PC-3 (cell line): ENCODE measurements around the gene RETREG1. TPM values are rescaled to one million over a fixed set of nuclear protein-coding genes. Genes with fewer than 3 reads are reported as not detected.
A peak's percentile ranks its signal among the peaks of the same experiment; 100 is the strongest.

Experiments used
- ATAC-seq: fragments of 200-7000 bp; cut with Tn5 transposase; 2 replicates; pipeline ENCODE4 v1.9.1; 2020; ENCODE audit warnings: mild to moderate bottlenecking, moderate library complexity
- BruUV-seq: library from RNA; stranded (reverse); fragments of 400-500 nt; replicated peaks from 2 replicates; lab custom pipeline; 2021; lab: Mats Ljungman, UMichigan
- CTCF ChIA-PET: fragments of 300-600 bp; sonication (Branson Sonifier 250); formaldehyde crosslinking; loops from one replicate; lab custom pipeline; 2022; ENCODE audit warnings: antibody characterized with exemption; lab: Charles Lee
- POLR2A ChIA-PET: fragments of 300-600 bp; sonication (Branson Sonifier 250); formaldehyde crosslinking; loops from one replicate; lab custom pipeline; 2022; ENCODE audit warnings: antibody characterized with exemption; ENCODE audit not compliant: unreplicated experiment; lab: Charles Lee
- DNase-seq: peaks from one replicate; pipeline ENCODE4 v3.0.0-alpha.2; 2015
- H2AFZ ChIP-seq: fragments of 300-600 bp; sonication (generic); 2 replicates; pipeline ENCODE4 v1.6.0; 2016; ENCODE audit warnings: antibody characterized with exemption, low read length
- H3F3A ChIP-seq: fragments of 300-600 bp; sonication (generic); one replicate; pipeline ENCODE4 v1.6.0; 2017; ENCODE audit warnings: antibody characterized with exemption, low read length, control low read depth, mild to moderate bottlenecking; ENCODE audit not compliant: unreplicated experiment
- H3K27ac ChIP-seq: fragments of 300-600 bp; sonication (generic); 2 replicates; pipeline ENCODE4 v1.5.1; 2016; ENCODE audit warnings: mild to moderate bottlenecking, low read length
- H3K27me3 ChIP-seq: fragments of 300-600 bp; sonication (generic); 2 replicates; pipeline ENCODE4 v1.6.1; 2016; ENCODE audit warnings: low read length, mixed read lengths
- H3K36me3 ChIP-seq: fragments of 300-600 bp; sonication (generic); 2 replicates; pipeline ENCODE4 v1.6.1; 2016; ENCODE audit warnings: low read depth, mixed run types, low read length, mixed read lengths
- H3K4me1 ChIP-seq: fragments of 300-600 bp; sonication (generic); 2 replicates; pipeline ENCODE4 v1.5.1; 2016; ENCODE audit warnings: low read length; ENCODE audit not compliant: insufficient read depth
- H3K4me2 ChIP-seq: fragments of 300-600 bp; sonication (generic); 2 replicates; pipeline ENCODE4 v1.6.0; 2016; ENCODE audit warnings: low read length
- H3K4me3 ChIP-seq: fragments of 300-600 bp; sonication (generic); 2 replicates; pipeline ENCODE4 v1.5.1; 2016; ENCODE audit warnings: mild to moderate bottlenecking, low read length, mixed read lengths
- H3K79me2 ChIP-seq: fragments of 300-600 bp; sonication (generic); 2 replicates; pipeline ENCODE4 v1.6.1; 2017; ENCODE audit warnings: low read length, mixed read lengths
- H3K9ac ChIP-seq: fragments of 300-600 bp; sonication (generic); 2 replicates; pipeline ENCODE4 v1.6.0; 2016; ENCODE audit warnings: mild to moderate bottlenecking, low read length
- H3K9me2 ChIP-seq: fragments of 300-600 bp; sonication (generic); replicated peaks from 2 replicates; pipeline ENCODE4 v1.6.1; 2016; ENCODE audit warnings: mixed run types, low read length, mixed read lengths
- H3K9me3 ChIP-seq: fragments of 300-600 bp; sonication (generic); 2 replicates; pipeline ENCODE4 v1.6.1; 2016; ENCODE audit warnings: low read length, mixed read lengths
- H4K20me1 ChIP-seq: fragments of 300-600 bp; sonication (generic); 2 replicates; pipeline ENCODE4 v1.6.1; 2016; ENCODE audit warnings: low read length, mixed read lengths
- CTCF ChIP-seq: fragments of 300-600 bp; sonication (generic); conservative IDR thresholded peaks from 2 replicates; pipeline ENCODE4 v1.5.1; 2017; ENCODE audit warnings: antibody characterized with exemption, low read depth, mild to moderate bottlenecking, low read length
- EZH2 ChIP-seq: fragments of 300-600 bp; sonication (generic); IDR thresholded peaks from one replicate; pipeline ENCODE4 v1.6.1; 2017; ENCODE audit warnings: antibody characterized with exemption, mild to moderate bottlenecking, low read length; ENCODE audit not compliant: unreplicated experiment
- EZH2phosphoT487 ChIP-seq: fragments of 300-600 bp; sonication (generic); IDR thresholded peaks from 2 replicates; pipeline ENCODE4 v1.6.1; 2018; ENCODE audit warnings: mild to moderate bottlenecking, antibody characterized with exemption, low read length, borderline replicate concordance
- intact Hi-C: fragments of 100-400 bp; cut with micrococcal nuclease; formaldehyde crosslinking; loops from 2 replicates; pipeline ENCODE4 v1.9.0; 2023
- total RNA-seq: library from RNA; depleted of rRNA; stranded (reverse); fragments of >200 nt; gene quantifications from 2 replicates; pipeline ENCODE4 v1.2.3, GENCODE V29; 2014

The RETREG1 gene
- total RNA-seq, 1 experiment from 2014 or later, result 1.7 TPM

GRCh38 chr5:16482891-16483290, 133.9 kb downstream of the RETREG1 start:
- Histone ChIP-seq H2AFZ (no peak overlapping the region), H3K9ac (no peak overlapping the region), H4K20me1 (no peaks in the 10 kb centered on the region), H3K79me2 (no peaks in the 10 kb centered on the region), H3K36me3 (no peaks in the 10 kb centered on the region), H3F3A (peaks cover 4% of the 10 kb centered on the region), H3K4me1 (peaks cover 36% of the 10 kb centered on the region), H3K27ac (no peak overlapping the region), H3K27me3 (no peaks in the 10 kb centered on the region), H3K9me3 (no peaks in the 10 kb centered on the region), H3K4me2 (peak overlapping the region; percentile 59), H3K9me2 (no peaks in the 10 kb centered on the region), H3K4me3 (no peak overlapping the region)
- CTCF ChIA-PET, result no interaction called here
- POLR2A ChIA-PET, result interaction anchor here (0.5 kb wide), 1 partner anchor 181 kb away, joined by 4 read pairs; no protein-coding TSS in a partner anchor
- intact Hi-C loops, result no loop called here
- DNase-seq (no peak), ATAC-seq (no peak)
- no TSS peak for BruUV-seq
- TF ChIP-seq EZH2phosphoT487, result no peak
- TF ChIP-seq CTCF, result no peak
- TF ChIP-seq EZH2, result no peak

- no peaks in the 10 kb centered on the region for H3K9me3 ChIP-seq
- ChIA-PET CTCF (interaction anchor here (0.7 kb wide), 2 partner anchors 25 to 79 kb away, joined by 3 read pairs; no protein-coding TSS in a partner anchor), POLR2A (interaction anchor here (0.6 kb wide), 1 partner anchor 34 kb away, joined by 6 read pairs; no protein-coding TSS in a partner anchor)
- H4K20me1 ChIP-seq, result no peaks in the 10 kb centered on the region
- H3K27me3 ChIP-seq, result no peaks in the 10 kb centered on the region
- peaks cover 4% of the 10 kb centered on the region for H3F3A ChIP-seq
- H3K9ac ChIP-seq, result no peak overlapping the region
- ATAC-seq, result peak; percentile 92
- peak overlapping the region; percentile 58 for H3K4me2 ChIP-seq
- H3K4me3 ChIP-seq, result peak overlapping the region; percentile 6; the same call in 1 of the 2 replicates
- H2AFZ ChIP-seq, result no peak overlapping the region
- DNase-seq, result peak; percentile 96
- H3K9me2 ChIP-seq, result no peaks in the 10 kb centered on the region
- BruUV-seq, result no TSS peak
- H3K4me1 ChIP-seq, result peaks cover 36% of the 10 kb centered on the region
- intact Hi-C loops, result no loop called here
- H3K36me3 ChIP-seq, result no peaks in the 10 kb centered on the region
- TF ChIP-seq EZH2, result no peak
- no peak for TF ChIP-seq CTCF
- no peak for TF ChIP-seq EZH2phosphoT487
- H3K27ac ChIP-seq, result peak overlapping the region; percentile 43
- no peaks in the 10 kb centered on the region for H3K79me2 ChIP-seq
Measured at GRCh38 chr5:16480821-16481538, 135.8 kb downstream of the RETREG1 start.

- CTCF ChIA-PET, result interaction anchor here (0.7 kb wide), 1 partner anchor 79 kb away, joined by 3 read pairs; no protein-coding TSS in a partner anchor
- no peak for TF ChIP-seq CTCF
- TF ChIP-seq EZH2, result no peak
- TF ChIP-seq EZH2phosphoT487, result no peak
Measured at GRCh38 chr5:16480144-16480543, 136.7 kb downstream of the RETREG1 start.

More at GRCh38 chr5:16480144-16480543, 136.7 kb downstream of the RETREG1 start:
- no TSS peak for BruUV-seq
- H3K4me2 ChIP-seq, result peak overlapping the region; percentile 58; the same call in 1 of the 2 replicates
- H2AFZ ChIP-seq, result no peak overlapping the region
- peaks cover 36% of the 10 kb centered on the region for H3K4me1 ChIP-seq
- peaks cover 4% of the 10 kb centered on the region for H3F3A ChIP-seq
- H3K79me2 ChIP-seq, result no peaks in the 10 kb centered on the region
- intact Hi-C loops, result no loop called here
- no peak overlapping the region for H3K4me3 ChIP-seq
- H3K9me2 ChIP-seq, result no peaks in the 10 kb centered on the region
- H3K9ac ChIP-seq, result no peak overlapping the region
- no peaks in the 10 kb centered on the region for H3K27me3 ChIP-seq
- H3K27ac ChIP-seq, result peak overlapping the region; percentile 2; the same call in 1 of the 2 replicates
- no peaks in the 10 kb centered on the region for H3K36me3 ChIP-seq
- no peaks in the 10 kb centered on the region for H3K9me3 ChIP-seq
- no peak for ATAC-seq
- DNase-seq, result no peak
- H4K20me1 ChIP-seq, result no peaks in the 10 kb centered on the region
- POLR2A ChIA-PET, result interaction anchor here (0.6 kb wide), 1 partner anchor 33 kb away, joined by 6 read pairs; no protein-coding TSS in a partner anchor
